WTC11 (cell line): ENCODE measurements around the gene FOXN3.

Source experiments
- JAZF1 ChIP-seq: fragments of 250-450 bp; sonication (Bioruptor Pico); IDR thresholded peaks from 2 replicates; pipeline ENCODE4 v1.9.0; 2021; ENCODE audit warnings: moderate library complexity, mild to moderate bottlenecking, inconsistent platforms
- JUN ChIP-seq: sonication (generic); formaldehyde crosslinking; IDR thresholded peaks from 2 replicates; pipeline ENCODE4 v1.8.0; 2023; ENCODE audit warnings: mild to moderate bottlenecking, missing genetic modification reagents
- TCF7 ChIP-seq: sonication (generic); formaldehyde crosslinking; IDR thresholded peaks from 2 replicates; pipeline ENCODE4 v1.8.0; 2022; ENCODE audit warnings: mild to moderate bottlenecking, low read depth, missing genetic modification reagents, moderate library complexity
- ZNF232 ChIP-seq: sonication (generic); formaldehyde crosslinking; IDR thresholded peaks from 2 replicates; pipeline ENCODE4 v1.8.0; 2022; ENCODE audit warnings: mild to moderate bottlenecking, missing genetic modification reagents
- ZNF416 ChIP-seq: fragments of 250-450 bp; sonication (Bioruptor Pico); IDR thresholded peaks from 2 replicates; pipeline ENCODE4 v1.9.0; 2021; ENCODE audit warnings: mild to moderate bottlenecking, inconsistent platforms
- TF ChIP-seq, protein P1 (sequence below): sonication (generic); formaldehyde crosslinking; IDR thresholded peaks from 2 replicates; pipeline ENCODE4 v1.8.0; 2022; ENCODE audit warnings: mild to moderate bottlenecking, missing genetic modification reagents
- TF ChIP-seq, protein P2 (sequence below): fragments of 200-600 bp; IDR thresholded peaks from 2 replicates; pipeline ENCODE4 v1.8.0; 2022; ENCODE audit warnings: antibody characterized with exemption
- TF ChIP-seq, protein P3 (sequence below): sonication (generic); formaldehyde crosslinking; conservative IDR thresholded peaks from 2 replicates; pipeline ENCODE4 v1.8.1; 2022; ENCODE audit warnings: mild to moderate bottlenecking, missing genetic modification reagents
- TF ChIP-seq, protein P4 (sequence below): sonication (generic); formaldehyde crosslinking; IDR thresholded peaks from 2 replicates; pipeline ENCODE4 v1.8.1; 2022; ENCODE audit warnings: low read depth, missing genetic modification reagents, borderline replicate concordance
- TF ChIP-seq, protein P5 (sequence below): sonication (generic); formaldehyde crosslinking; IDR thresholded peaks from 2 replicates; pipeline ENCODE4 v1.8.1; 2023; ENCODE audit warnings: mild to moderate bottlenecking, missing genetic modification reagents, moderate library complexity
- TF ChIP-seq, protein P6 (sequence below): sonication (generic); formaldehyde crosslinking; IDR thresholded peaks from 2 replicates; pipeline ENCODE4 v1.8.1; 2022; ENCODE audit warnings: mild to moderate bottlenecking, moderate library complexity, missing genetic modification reagents

DNA sequence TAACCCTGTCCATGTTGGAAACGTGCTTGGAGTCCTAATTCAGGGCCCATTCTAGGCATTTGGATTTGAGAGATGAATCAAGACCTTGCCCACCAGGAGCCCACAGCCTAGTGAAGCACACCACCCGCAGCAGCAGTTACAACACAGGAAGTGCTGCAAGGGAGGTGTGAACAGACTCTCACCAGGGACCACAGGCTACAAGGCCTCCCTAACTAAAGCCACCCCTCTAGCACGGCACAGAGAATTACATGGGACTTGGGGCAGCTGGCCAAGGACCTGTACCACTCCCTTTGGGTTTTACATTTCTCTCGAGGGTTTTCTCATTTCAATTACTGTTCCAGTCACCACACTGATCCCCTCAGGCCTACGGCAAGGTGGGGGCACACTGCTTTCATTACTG lies 49.5 kb upstream of the FOXN3 start:
- TF ChIP-seq, protein P1, sequence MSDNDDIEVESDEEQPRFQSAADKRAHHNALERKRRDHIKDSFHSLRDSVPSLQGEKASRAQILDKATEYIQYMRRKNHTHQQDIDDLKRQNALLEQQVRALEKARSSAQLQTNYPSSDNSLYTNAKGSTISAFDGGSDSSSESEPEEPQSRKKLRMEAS (CRISPR knock-in tag), result no peak
- TF ChIP-seq, protein P2, sequence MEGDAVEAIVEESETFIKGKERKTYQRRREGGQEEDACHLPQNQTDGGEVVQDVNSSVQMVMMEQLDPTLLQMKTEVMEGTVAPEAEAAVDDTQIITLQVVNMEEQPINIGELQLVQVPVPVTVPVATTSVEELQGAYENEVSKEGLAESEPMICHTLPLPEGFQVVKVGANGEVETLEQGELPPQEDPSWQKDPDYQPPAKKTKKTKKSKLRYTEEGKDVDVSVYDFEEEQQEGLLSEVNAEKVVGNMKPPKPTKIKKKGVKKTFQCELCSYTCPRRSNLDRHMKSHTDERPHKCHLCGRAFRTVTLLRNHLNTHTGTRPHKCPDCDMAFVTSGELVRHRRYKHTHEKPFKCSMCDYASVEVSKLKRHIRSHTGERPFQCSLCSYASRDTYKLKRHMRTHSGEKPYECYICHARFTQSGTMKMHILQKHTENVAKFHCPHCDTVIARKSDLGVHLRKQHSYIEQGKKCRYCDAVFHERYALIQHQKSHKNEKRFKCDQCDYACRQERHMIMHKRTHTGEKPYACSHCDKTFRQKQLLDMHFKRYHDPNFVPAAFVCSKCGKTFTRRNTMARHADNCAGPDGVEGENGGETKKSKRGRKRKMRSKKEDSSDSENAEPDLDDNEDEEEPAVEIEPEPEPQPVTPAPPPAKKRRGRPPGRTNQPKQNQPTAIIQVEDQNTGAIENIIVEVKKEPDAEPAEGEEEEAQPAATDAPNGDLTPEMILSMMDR, result no peak
- TF ChIP-seq, protein P3, sequence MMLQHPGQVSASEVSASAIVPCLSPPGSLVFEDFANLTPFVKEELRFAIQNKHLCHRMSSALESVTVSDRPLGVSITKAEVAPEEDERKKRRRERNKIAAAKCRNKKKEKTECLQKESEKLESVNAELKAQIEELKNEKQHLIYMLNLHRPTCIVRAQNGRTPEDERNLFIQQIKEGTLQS, result no peak
- no peak for TF ChIP-seq ZNF416 (CRISPR knock-in tag)
- TF ChIP-seq ZNF232, result no peak
- TF ChIP-seq, protein P4, sequence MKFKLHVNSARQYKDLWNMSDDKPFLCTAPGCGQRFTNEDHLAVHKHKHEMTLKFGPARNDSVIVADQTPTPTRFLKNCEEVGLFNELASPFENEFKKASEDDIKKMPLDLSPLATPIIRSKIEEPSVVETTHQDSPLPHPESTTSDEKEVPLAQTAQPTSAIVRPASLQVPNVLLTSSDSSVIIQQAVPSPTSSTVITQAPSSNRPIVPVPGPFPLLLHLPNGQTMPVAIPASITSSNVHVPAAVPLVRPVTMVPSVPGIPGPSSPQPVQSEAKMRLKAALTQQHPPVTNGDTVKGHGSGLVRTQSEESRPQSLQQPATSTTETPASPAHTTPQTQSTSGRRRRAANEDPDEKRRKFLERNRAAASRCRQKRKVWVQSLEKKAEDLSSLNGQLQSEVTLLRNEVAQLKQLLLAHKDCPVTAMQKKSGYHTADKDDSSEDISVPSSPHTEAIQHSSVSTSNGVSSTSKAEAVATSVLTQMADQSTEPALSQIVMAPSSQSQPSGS (CRISPR knock-in tag), result no peak
- no peak for TF ChIP-seq JAZF1 (CRISPR knock-in tag)
- TF ChIP-seq, protein P5, sequence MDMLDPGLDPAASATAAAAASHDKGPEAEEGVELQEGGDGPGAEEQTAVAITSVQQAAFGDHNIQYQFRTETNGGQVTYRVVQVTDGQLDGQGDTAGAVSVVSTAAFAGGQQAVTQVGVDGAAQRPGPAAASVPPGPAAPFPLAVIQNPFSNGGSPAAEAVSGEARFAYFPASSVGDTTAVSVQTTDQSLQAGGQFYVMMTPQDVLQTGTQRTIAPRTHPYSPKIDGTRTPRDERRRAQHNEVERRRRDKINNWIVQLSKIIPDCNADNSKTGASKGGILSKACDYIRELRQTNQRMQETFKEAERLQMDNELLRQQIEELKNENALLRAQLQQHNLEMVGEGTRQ (CRISPR knock-in tag), result no peak
- TF ChIP-seq, protein P6, sequence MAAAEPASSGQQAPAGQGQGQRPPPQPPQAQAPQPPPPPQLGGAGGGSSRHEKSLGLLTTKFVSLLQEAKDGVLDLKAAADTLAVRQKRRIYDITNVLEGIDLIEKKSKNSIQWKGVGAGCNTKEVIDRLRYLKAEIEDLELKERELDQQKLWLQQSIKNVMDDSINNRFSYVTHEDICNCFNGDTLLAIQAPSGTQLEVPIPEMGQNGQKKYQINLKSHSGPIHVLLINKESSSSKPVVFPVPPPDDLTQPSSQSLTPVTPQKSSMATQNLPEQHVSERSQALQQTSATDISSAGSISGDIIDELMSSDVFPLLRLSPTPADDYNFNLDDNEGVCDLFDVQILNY, result no peak
- TF ChIP-seq TCF7 (CRISPR knock-in tag), result no peak
- TF ChIP-seq JUN (CRISPR knock-in tag), result no peak
